ENCODE measurements around the gene ZNF804B.

Gene ZNF804B

GRCh38 chr7:88881136-88881535 lies 121.6 kb downstream of the ZNF804B start:
- H3K4me3 Mint-ChIP-seq: no peak overlapping the region
- no peak for DNase-seq (ENCODE audit: low spot score in 2 of 2)
- H3K9me3 Mint-ChIP-seq: no peaks in the 10 kb centered on the region
- H3K27ac Mint-ChIP-seq: no peak overlapping the region
- no peaks in the 10 kb centered on the region for H3K4me1 Mint-ChIP-seq
- no peak for ATAC-seq (ENCODE audit: low read depth)
- H3K27me3 Mint-ChIP-seq: no peaks in the 10 kb centered on the region
- H3K36me3 Mint-ChIP-seq: no peaks in the 10 kb centered on the region

- H3K27me3 Mint-ChIP-seq: no peaks in the 10 kb centered on the region
- no peak overlapping the region for H3K27ac Mint-ChIP-seq
- DNase-seq (ENCODE audit: low spot score in 2 of 2) (no peak), ATAC-seq (ENCODE audit: low read depth) (no peak)
- H3K4me3 Mint-ChIP-seq: no peak overlapping the region
- H3K36me3 Mint-ChIP-seq: no peaks in the 10 kb centered on the region
- H3K4me1 Mint-ChIP-seq: no peaks in the 10 kb centered on the region
- H3K9me3 Mint-ChIP-seq: no peaks in the 10 kb centered on the region
Observed at GRCh38 chr7:88885131-88885530, 125.6 kb downstream of the ZNF804B start.

GRCh38 chr7:88888684-88889083 lies 129.2 kb downstream of the ZNF804B start:
- H3K4me1 Mint-ChIP-seq: no peaks in the 10 kb centered on the region
- H3K4me3 Mint-ChIP-seq: no peak overlapping the region
- no peak for DNase-seq (ENCODE audit: low spot score in 2 of 2)
- no peaks in the 10 kb centered on the region for H3K27me3 Mint-ChIP-seq
- ATAC-seq (ENCODE audit: low read depth): no peak
- no peaks in the 10 kb centered on the region for H3K36me3 Mint-ChIP-seq
- H3K27ac Mint-ChIP-seq: no peak overlapping the region
- no peaks in the 10 kb centered on the region for H3K9me3 Mint-ChIP-seq

GRCh38 chr7:88910516-88910915 lies 151.0 kb downstream of the ZNF804B start:
- no peaks in the 10 kb centered on the region for H3K27me3 Mint-ChIP-seq
- H3K9me3 Mint-ChIP-seq: no peaks in the 10 kb centered on the region
- no peak overlapping the region for H3K4me3 Mint-ChIP-seq
- H3K4me1 Mint-ChIP-seq: no peaks in the 10 kb centered on the region
- no peak overlapping the region for H3K27ac Mint-ChIP-seq
- no peaks in the 10 kb centered on the region for H3K36me3 Mint-ChIP-seq
- no peak for ATAC-seq (ENCODE audit: low read depth)
- no peak for DNase-seq (ENCODE audit: low spot score in 2 of 2)

- no peak for DNase-seq (ENCODE audit: low spot score in 2 of 2)
- ATAC-seq (ENCODE audit: low read depth): no peak
- no peak overlapping the region for H3K27ac Mint-ChIP-seq
- no peaks in the 10 kb centered on the region for H3K9me3 Mint-ChIP-seq
- H3K4me3 Mint-ChIP-seq: no peak overlapping the region
- no peaks in the 10 kb centered on the region for H3K27me3 Mint-ChIP-seq
- H3K4me1 Mint-ChIP-seq: no peaks in the 10 kb centered on the region
- H3K36me3 Mint-ChIP-seq: no peaks in the 10 kb centered on the region
Observed at GRCh38 chr7:88912852-88913251, 153.4 kb downstream of the ZNF804B start.

- ATAC-seq (ENCODE audit: low read depth): no peak
- H3K4me3 Mint-ChIP-seq: no peak overlapping the region
- no peaks in the 10 kb centered on the region for H3K9me3 Mint-ChIP-seq
Observed at GRCh38 chr7:88915615-88916014, 156.1 kb downstream of the ZNF804B start.

GRCh38 chr7:88919478-88920131 lies 160.1 kb downstream of the ZNF804B start:
- H3K9me3 Mint-ChIP-seq: peaks cover 2% of the 10 kb centered on the region
- H3K27me3 Mint-ChIP-seq: no peaks in the 10 kb centered on the region
- H3K4me3 Mint-ChIP-seq: no peak overlapping the region
- H3K27ac Mint-ChIP-seq: no peak overlapping the region
- ATAC-seq (ENCODE audit: low read depth): no peak
- H3K4me1 Mint-ChIP-seq: no peaks in the 10 kb centered on the region
- H3K36me3 Mint-ChIP-seq: no peaks in the 10 kb centered on the region
- no peak for DNase-seq (ENCODE audit: low spot score in 2 of 2)

More at GRCh38 chr7:88915615-88916014, 156.1 kb downstream of the ZNF804B start:
- H3K27me3 Mint-ChIP-seq: no peaks in the 10 kb centered on the region
- no peak for DNase-seq (ENCODE audit: low spot score in 2 of 2)
- no peak overlapping the region for H3K27ac Mint-ChIP-seq
- H3K4me1 Mint-ChIP-seq: no peaks in the 10 kb centered on the region
- H3K36me3 Mint-ChIP-seq: no peaks in the 10 kb centered on the region

GRCh38 chr7:88922944-88923343 lies 163.4 kb downstream of the ZNF804B start:
- no peaks in the 10 kb centered on the region for H3K27me3 Mint-ChIP-seq
- no peak overlapping the region for H3K27ac Mint-ChIP-seq
- H3K36me3 Mint-ChIP-seq: no peaks in the 10 kb centered on the region
- H3K9me3 Mint-ChIP-seq: peaks cover 5% of the 10 kb centered on the region
- no peaks in the 10 kb centered on the region for H3K4me1 Mint-ChIP-seq
- ATAC-seq (ENCODE audit: low read depth) (no peak), DNase-seq (ENCODE audit: low spot score in 2 of 2) (no peak)
- no peak overlapping the region for H3K4me3 Mint-ChIP-seq

GRCh38 chr7:88928276-88928675 lies 168.8 kb downstream of the ZNF804B start:
- no peak for DNase-seq (ENCODE audit: low spot score in 2 of 2)
- Mint-ChIP-seq H3K4me3 (no peak overlapping the region), H3K27me3 (no peaks in the 10 kb centered on the region), H3K27ac (no peak overlapping the region), H3K4me1 (no peaks in the 10 kb centered on the region), H3K9me3 (peaks cover 4% of the 10 kb centered on the region), H3K36me3 (no peaks in the 10 kb centered on the region)
- no peak for ATAC-seq (ENCODE audit: low read depth)

GRCh38 chr7:88929719-88930118 lies 170.2 kb downstream of the ZNF804B start:
- Mint-ChIP-seq H3K4me3 (no peak overlapping the region), H3K27me3 (no peaks in the 10 kb centered on the region), H3K9me3 (peaks cover 10% of the 10 kb centered on the region), H3K36me3 (no peaks in the 10 kb centered on the region), H3K4me1 (no peaks in the 10 kb centered on the region), H3K27ac (no peak overlapping the region)
- DNase-seq (ENCODE audit: low spot score in 2 of 2): no peak
- no peak for ATAC-seq (ENCODE audit: low read depth)

- Mint-ChIP-seq H3K9me3 (peaks cover 7% of the 10 kb centered on the region), H3K36me3 (no peaks in the 10 kb centered on the region), H3K4me3 (no peak overlapping the region), H3K4me1 (no peaks in the 10 kb centered on the region), H3K27ac (no peak overlapping the region), H3K27me3 (no peaks in the 10 kb centered on the region)
- DNase-seq (ENCODE audit: low spot score in 2 of 2): no peak
- no peak for ATAC-seq (ENCODE audit: low read depth)
Observed at GRCh38 chr7:88933285-88933684, 173.8 kb downstream of the ZNF804B start.

- H3K4me3 Mint-ChIP-seq: no peak overlapping the region
- peaks cover 10% of the 10 kb centered on the region for H3K9me3 Mint-ChIP-seq
- no peaks in the 10 kb centered on the region for H3K27me3 Mint-ChIP-seq
- H3K36me3 Mint-ChIP-seq: no peaks in the 10 kb centered on the region
- H3K4me1 Mint-ChIP-seq: no peaks in the 10 kb centered on the region
- DNase-seq (ENCODE audit: low spot score in 2 of 2) (no peak), ATAC-seq (ENCODE audit: low read depth) (no peak)
- H3K27ac Mint-ChIP-seq: no peak overlapping the region
Observed at GRCh38 chr7:88942815-88943501, 183.5 kb downstream of the ZNF804B start.

GRCh38 chr7:88951826-88952225 lies 192.3 kb downstream of the ZNF804B start:
- peaks cover 3% of the 10 kb centered on the region for H3K9me3 Mint-ChIP-seq
- no peaks in the 10 kb centered on the region for H3K4me1 Mint-ChIP-seq
- no peaks in the 10 kb centered on the region for H3K36me3 Mint-ChIP-seq
- no peak overlapping the region for H3K4me3 Mint-ChIP-seq
- ATAC-seq (ENCODE audit: low read depth) (no peak), DNase-seq (ENCODE audit: low spot score in 2 of 2) (no peak)
- no peaks in the 10 kb centered on the region for H3K27me3 Mint-ChIP-seq
- no peak overlapping the region for H3K27ac Mint-ChIP-seq

GRCh38 chr7:88964418-88964817 lies 204.9 kb downstream of the ZNF804B start:
- Mint-ChIP-seq H3K4me3 (no peak overlapping the region), H3K27me3 (no peaks in the 10 kb centered on the region), H3K4me1 (no peaks in the 10 kb centered on the region), H3K27ac (no peak overlapping the region), H3K9me3 (peaks cover 7% of the 10 kb centered on the region), H3K36me3 (no peaks in the 10 kb centered on the region)
- DNase-seq (ENCODE audit: low spot score in 2 of 2): no peak
- ATAC-seq (ENCODE audit: low read depth): no peak

GRCh38 chr7:88965371-88965770 lies 205.9 kb downstream of the ZNF804B start:
- Mint-ChIP-seq H3K4me1 (no peaks in the 10 kb centered on the region), H3K9me3 (peaks cover 7% of the 10 kb centered on the region), H3K36me3 (no peaks in the 10 kb centered on the region), H3K27ac (no peak overlapping the region), H3K27me3 (no peaks in the 10 kb centered on the region), H3K4me3 (no peak overlapping the region)
- ATAC-seq (ENCODE audit: low read depth) (no peak), DNase-seq (ENCODE audit: low spot score in 2 of 2) (no peak)
